ENCODE results near the gene EXOC3. TPM values are rescaled to one million over a fixed set of nuclear protein-coding genes. Genes with fewer than 3 reads are reported as not detected.

Gene EXOC3
- total RNA-seq, 4 donors from 2014 or later: 69.9 to 240 (median 76.1) TPM

- no peak overlapping the region for H3K27ac ChIP-seq
- DNase-seq: no peak
- no peak overlapping the region for H3K4me3 ChIP-seq
- peaks cover 15% of the 10 kb centered on the region for H3K27me3 ChIP-seq
- in situ Hi-C loops (cut with MboI; ENCODE audit: low pct_ligation_motif_present in 1 of 4, low pct_unique_long_range_greater_than_20kb in 1 of 4, low sequenced_read_pairs in 3 of 4): no loop called here
- intact Hi-C loops (cut with DNase I; ENCODE audit: low total_unique reads): no loop called here
- TF ChIP-seq POLR2A (IDR thresholded peaks at IDR 0.05): no peak
- no peak for TF ChIP-seq EP300 (IDR thresholded peaks at IDR 0.05; ENCODE audit: low read depth)
- no peak for TF ChIP-seq CTCF (IDR thresholded peaks at IDR 0.05)
- TF ChIP-seq POLR2AphosphoS5 (IDR thresholded peaks at IDR 0.05): no peak
- WGBS, 2 donors (ENCODE audit: low coverage in 1 of 2): 92 to 93% methylated on average over 11 to 31 of the region's 31 CpGs
- H3K4me1 ChIP-seq: peaks cover 15 to 29% (median 23%) of the 10 kb centered on the region in 4 donors
- no peaks in the 10 kb centered on the region for H3K36me3 ChIP-seq
- no peaks in the 10 kb centered on the region for H3K9me3 ChIP-seq
These were observed 28.2 kb downstream of the EXOC3 start for GRCh38 chr5:470961-471749.

DNA sequence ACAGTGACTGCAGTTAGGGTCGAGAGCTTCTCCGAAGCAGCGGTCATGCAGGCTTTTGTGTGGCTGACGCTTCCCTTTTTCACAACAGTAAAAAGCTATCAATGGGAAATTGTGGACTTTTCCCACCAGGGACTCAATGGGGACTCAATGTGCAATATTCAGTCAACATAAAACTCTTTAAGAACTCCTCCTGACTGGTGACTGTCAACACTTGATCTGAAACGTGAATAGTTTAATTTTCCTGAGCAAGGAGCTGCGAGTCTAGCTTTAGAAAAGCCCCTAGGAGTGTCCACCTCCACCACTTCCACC lies 28.7 kb downstream of the EXOC3 start:
- WGBS, 2 donors (ENCODE audit: low coverage in 1 of 2): 72% methylated on average over 6 of the region's 6 CpGs; no CpG with 5 or more reads in 1 of the 2 donors
- H3K36me3 ChIP-seq: no peaks in the 10 kb centered on the region
- H3K4me3 ChIP-seq: peak overlapping the region in 1 of 4 donors; percentile 93
- intact Hi-C loops (cut with DNase I; ENCODE audit: low total_unique reads) (no loop called here), in situ Hi-C loops (cut with MboI; ENCODE audit: low pct_ligation_motif_present in 1 of 4, low pct_unique_long_range_greater_than_20kb in 1 of 4, low sequenced_read_pairs in 3 of 4) (no loop called here)
- peak; percentile 5 for DNase-seq
- no peak for TF ChIP-seq POLR2A (IDR thresholded peaks at IDR 0.05)
- no peak for TF ChIP-seq POLR2AphosphoS5 (IDR thresholded peaks at IDR 0.05)
- no peak for TF ChIP-seq CTCF (IDR thresholded peaks at IDR 0.05)
- TF ChIP-seq EP300 (IDR thresholded peaks at IDR 0.05; ENCODE audit: low read depth): no peak
- peaks cover 15 to 29% (median 23%) of the 10 kb centered on the region in 4 donors for H3K4me1 ChIP-seq
- H3K27ac ChIP-seq: peak overlapping the region in 2 of 4 donors; percentile 84 to 89
- no peaks in the 10 kb centered on the region for H3K9me3 ChIP-seq
- peaks cover 21% of the 10 kb centered on the region for H3K27me3 ChIP-seq

DNA sequence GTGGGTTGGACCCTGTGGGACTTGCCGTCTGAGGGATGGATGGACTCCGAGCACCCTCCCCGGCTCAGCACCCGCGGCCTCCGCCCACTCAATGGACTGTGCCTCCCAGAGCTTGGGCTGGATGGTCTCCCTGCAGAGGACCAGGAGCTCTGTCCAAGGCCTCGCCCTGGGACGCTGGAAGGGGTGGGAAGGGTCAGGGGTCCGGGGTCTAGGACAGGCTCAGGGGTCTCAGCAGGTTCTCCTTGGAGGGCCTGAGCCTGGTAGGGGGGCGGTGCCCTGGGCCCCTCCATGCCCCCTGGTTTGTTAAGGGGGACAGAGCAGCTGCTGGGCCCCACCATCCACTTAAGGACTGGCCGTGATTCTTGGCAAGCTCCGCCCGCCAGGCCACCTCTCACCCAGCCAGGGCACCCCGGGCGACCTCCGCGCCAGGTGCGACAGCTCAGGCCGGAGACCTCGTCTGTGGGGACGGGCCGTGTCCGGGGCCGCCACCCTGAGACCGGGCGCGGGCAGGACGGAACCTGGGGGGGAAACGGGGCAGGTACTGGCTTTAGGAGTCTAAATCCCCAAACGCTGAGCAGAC lies 29.2 kb downstream of the EXOC3 start:
- peak; percentile 26 for DNase-seq
- H3K4me1 ChIP-seq: peaks cover 15 to 29% (median 23%) of the 10 kb centered on the region in 4 donors
- no peak for TF ChIP-seq CTCF (IDR thresholded peaks at IDR 0.05)
- no peak for TF ChIP-seq POLR2AphosphoS5 (IDR thresholded peaks at IDR 0.05)
- TF ChIP-seq EP300 (IDR thresholded peaks at IDR 0.05; ENCODE audit: low read depth): no peak
- no peak for TF ChIP-seq POLR2A (IDR thresholded peaks at IDR 0.05)
- H3K27me3 ChIP-seq: peaks cover 25% of the 10 kb centered on the region
- intact Hi-C loops (cut with DNase I; ENCODE audit: low total_unique reads): no loop called here
- no peaks in the 10 kb centered on the region for H3K36me3 ChIP-seq
- 10% methylated on average over 29 of the region's 30 CpGs; no CpG with 5 or more reads in 1 of the 2 donors for WGBS, 2 donors (ENCODE audit: low coverage in 1 of 2)
- in situ Hi-C loops (cut with MboI; ENCODE audit: low pct_ligation_motif_present in 1 of 4, low pct_unique_long_range_greater_than_20kb in 1 of 4, low sequenced_read_pairs in 3 of 4): no loop called here
- H3K9me3 ChIP-seq: no peaks in the 10 kb centered on the region
- H3K4me3 ChIP-seq: peak overlapping the region; percentile 64 to 96 (median 88)
- H3K27ac ChIP-seq: peak overlapping the region; percentile 84 to 89 (median 85)

GRCh38 chr5:472656-473550 lies 29.9 kb downstream of the EXOC3 start:
- peaks cover 15 to 29% (median 23%) of the 10 kb centered on the region in 4 donors for H3K4me1 ChIP-seq
- peak; percentile 85 for DNase-seq
- H3K27ac ChIP-seq: peak overlapping the region; percentile 84 to 89 (median 86)
- H3K36me3 ChIP-seq: no peaks in the 10 kb centered on the region
- 0% methylated on average over 21 of the region's 137 CpGs; no CpG with 5 or more reads in 1 of the 2 donors for WGBS, 2 donors (ENCODE audit: low coverage in 1 of 2)
- in situ Hi-C loops (cut with MboI; ENCODE audit: low pct_ligation_motif_present in 1 of 4, low pct_unique_long_range_greater_than_20kb in 1 of 4, low sequenced_read_pairs in 3 of 4) (no loop called here), intact Hi-C loops (cut with DNase I; ENCODE audit: low total_unique reads) (no loop called here)
- H3K4me3 ChIP-seq: peak overlapping the region; percentile 83 to 96 (median 92)
- peaks cover 33% of the 10 kb centered on the region for H3K27me3 ChIP-seq
- TF ChIP-seq POLR2A (IDR thresholded peaks at IDR 0.05) (peak; percentile 51), POLR2AphosphoS5 (IDR thresholded peaks at IDR 0.05) (peak; percentile 56 to 90 (median 77)), EP300 (IDR thresholded peaks at IDR 0.05; ENCODE audit: low read depth) (no peak)
- no peaks in the 10 kb centered on the region for H3K9me3 ChIP-seq

Measured in transverse colon (tissue), 4 donors.